HPDE6-E6E7 (cell line): ENCODE measurements around the gene SLC25A10.

Experiments
- DNase-seq: peaks from one replicate; pipeline ENCODE4 v3.0.0; 2011; ENCODE audit warnings: missing footprints; ENCODE audit errors: extremely low spot score

The SLC25A10 gene

DNA sequence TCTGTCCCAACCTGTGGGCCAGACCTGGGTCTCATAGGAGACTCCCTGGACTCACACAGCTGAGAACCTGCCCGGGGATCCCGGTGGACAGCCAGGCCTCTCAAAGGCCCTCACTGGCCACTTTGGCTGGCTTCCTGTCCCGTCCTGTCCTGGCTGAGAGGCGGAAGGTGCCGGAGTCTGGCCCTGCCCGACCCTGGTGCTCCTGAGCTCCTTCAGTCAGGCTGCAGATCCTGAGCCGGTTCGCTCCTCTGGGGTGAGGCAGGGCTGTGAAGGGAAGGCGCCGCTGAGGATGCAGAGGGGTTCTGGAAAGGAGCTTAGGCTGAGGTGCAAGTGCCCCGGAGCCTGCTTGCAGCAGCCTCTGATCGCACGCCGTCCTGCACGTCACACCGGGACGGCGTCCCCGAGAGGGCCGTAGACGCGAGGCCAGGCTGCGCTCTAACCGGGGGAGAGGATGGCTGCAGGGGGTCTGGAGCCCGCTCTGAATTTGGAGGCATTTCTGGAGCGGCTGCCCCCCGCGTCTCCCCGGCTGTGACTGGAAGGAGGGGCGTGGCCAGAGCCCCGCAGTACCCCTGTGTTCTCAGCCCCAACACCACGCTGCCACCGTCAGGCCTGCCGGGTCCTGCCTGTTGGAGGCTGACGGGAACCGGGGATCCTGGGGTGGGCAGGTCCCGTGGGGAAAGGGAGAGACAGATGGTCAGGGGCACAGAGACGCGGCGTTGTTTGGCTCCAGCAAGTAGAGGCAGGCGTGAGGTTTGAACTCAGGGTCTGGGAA lies 24.1 kb upstream of the SLC25A10 start:
- DNase-seq, result no peak

DNA sequence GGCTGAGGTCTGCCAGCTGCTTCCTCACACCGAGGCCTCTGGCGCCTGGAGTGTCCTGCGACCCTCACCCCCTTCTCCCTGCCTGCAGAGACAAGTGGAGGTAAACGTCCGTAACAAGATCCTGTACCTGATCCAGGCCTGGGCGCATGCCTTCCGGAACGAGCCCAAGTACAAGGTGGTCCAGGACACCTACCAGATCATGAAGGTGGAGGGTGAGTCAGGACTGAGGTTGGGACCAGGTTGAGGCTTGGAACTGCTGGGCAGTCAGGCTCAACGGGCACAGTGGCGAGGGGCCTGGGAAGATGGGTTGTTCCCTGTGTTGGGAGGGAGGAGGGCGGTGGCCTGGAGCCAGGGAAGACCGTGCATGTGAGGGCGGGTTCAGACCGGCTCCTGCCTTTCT lies 23.5 kb upstream of the SLC25A10 start:
- DNase-seq, result no peak

DNA sequence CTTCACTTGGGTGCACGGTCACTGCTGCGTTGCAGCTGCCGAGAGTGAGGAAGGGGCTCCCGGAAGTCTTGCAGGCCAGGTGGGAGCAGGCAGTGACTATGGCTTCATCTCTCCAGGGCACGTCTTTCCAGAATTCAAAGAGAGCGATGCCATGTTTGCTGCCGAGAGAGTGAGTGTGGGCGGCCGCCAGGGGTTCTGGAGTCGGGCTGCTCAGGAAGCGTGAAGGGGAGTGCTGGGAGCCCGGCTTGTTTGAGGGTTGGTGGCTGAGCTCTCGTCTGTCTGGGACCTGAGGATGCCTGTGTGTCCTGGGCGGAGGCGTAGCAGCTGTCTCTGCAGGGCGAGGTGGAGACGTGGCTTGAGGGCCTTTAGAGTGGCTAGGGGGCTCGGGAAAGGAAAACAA lies 22.0 kb upstream of the SLC25A10 start:
- no peak for DNase-seq

DNA sequence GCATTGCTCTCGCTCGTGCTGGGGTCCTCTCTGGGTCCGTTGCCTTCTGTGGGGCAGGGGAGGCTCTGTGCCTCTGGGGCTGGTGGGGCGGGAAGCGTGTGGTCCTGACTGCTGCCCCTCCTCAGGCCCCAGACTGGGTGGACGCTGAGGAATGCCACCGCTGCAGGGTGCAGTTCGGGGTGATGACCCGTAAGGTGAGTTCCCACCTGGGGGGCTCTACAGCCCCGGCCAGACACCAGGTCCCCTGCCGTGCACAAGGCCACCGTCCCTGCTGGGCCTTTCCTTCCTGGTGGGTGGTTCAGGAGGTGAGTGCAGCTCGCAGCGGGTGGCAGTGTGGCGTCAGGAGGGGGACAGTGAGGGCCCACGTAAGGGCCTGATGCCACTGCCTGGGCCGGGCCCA lies 21.5 kb upstream of the SLC25A10 start:
- DNase-seq, result no peak

DNA sequence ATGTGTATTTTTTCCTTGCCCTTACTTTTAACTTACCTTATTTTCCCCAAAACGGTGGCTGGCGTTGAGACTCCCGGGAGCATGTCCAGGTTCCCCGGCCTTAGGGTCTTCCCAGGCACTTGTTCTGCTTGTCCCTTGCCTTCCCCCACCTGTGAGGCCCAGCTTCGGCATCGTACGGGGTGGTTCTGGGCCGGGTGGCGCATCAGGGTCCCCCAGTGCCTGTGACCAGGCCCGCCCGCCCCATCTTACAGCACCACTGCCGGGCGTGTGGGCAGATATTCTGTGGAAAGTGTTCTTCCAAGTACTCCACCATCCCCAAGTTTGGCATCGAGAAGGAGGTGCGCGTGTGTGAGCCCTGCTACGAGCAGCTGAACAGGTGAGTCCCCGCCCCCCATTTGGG lies 20.9 kb upstream of the SLC25A10 start:
- no peak for DNase-seq

DNA sequence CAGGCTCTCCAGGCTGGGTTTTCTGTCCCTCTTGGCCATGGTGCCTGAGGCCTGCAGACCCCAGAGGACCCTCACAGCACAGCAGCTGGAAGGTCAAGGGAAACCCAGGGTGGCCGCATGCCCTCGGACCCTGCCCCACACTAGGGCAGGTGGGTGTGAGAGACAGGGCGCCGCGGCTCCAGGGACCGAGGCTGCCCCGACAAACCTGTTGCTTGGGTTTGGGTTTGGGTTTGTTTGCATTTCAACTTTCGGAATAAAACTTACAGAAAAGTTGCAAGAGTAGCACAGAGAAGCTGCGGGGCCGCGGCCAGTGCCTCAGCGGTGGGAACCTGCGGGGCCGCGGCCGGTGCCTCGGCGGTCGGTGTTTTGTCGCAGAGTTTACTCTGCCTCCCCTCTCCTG lies 20.5 kb upstream of the SLC25A10 start:
- DNase-seq, result no peak

DNA sequence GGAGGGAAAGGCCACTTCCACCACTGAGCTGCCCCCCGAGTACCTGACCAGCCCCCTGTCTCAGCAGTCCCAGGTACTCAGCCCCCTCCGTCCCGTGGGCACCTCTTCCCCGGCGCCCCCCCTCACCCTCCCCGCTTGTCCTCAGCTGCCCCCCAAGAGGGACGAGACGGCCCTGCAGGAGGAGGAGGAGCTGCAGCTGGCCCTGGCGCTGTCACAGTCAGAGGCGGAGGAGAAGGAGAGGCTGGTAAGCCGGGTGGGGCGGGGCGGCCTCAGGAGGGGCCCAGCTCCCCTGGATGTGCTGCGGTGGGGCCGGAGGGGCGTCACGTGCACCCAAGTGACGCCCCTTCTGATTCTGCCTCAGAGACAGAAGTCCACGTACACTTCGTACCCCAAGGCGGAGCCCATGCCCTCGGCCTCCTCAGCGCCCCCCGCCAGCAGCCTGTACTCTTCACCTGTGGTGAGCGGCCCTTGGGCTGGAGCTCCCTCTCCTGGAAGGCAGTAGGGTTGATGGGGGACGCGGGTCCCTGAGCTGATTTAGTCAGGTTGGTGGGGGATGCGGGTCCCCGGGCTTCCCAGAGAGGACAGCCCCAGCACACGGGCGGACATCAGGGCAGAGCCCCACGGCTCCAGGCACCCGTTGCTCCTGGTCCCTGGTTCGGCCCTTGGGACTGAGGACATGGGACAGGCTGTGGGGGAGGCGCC lies 18.4 kb upstream of the SLC25A10 start:
- no peak for DNase-seq

DNA sequence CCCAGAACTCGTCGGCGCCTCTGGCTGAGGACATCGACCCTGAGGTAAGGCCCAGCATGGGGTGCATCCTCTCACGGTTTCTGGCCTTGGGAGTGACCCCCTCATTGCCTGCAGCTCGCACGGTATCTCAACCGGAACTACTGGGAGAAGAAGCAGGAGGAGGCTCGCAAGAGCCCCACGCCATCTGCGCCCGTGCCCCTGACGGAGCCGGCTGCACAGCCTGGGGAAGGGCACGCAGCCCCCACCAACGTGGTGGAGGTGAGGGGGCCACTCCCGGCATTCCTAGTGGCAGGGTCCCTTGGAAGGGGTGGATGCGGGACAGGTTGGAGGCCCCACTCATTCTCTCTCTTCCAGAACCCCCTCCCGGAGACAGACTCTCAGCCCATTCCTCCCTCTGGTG lies 17.3 kb upstream of the SLC25A10 start:
- DNase-seq, result no peak

DNA sequence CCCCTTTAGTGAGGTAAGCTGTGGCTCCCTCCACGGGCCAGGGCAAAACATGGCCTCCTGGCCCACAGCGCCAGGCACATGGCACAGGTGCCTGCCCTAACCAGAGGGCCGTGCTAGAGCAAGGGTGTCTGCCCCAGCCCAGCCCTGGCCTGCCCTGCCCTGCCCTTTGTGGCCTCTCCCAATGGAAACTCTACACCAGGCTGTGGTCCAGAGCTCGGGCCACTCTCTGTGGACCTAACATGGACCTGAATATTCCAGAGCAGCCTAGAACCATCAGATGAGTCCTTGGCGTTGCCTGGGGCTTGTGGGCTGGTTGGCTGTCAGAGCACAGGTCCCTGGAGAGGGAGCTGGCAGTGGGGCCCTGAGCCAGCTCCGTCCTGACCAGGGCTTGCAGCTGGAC lies 16.9 kb upstream of the SLC25A10 start:
- no peak for DNase-seq

DNA sequence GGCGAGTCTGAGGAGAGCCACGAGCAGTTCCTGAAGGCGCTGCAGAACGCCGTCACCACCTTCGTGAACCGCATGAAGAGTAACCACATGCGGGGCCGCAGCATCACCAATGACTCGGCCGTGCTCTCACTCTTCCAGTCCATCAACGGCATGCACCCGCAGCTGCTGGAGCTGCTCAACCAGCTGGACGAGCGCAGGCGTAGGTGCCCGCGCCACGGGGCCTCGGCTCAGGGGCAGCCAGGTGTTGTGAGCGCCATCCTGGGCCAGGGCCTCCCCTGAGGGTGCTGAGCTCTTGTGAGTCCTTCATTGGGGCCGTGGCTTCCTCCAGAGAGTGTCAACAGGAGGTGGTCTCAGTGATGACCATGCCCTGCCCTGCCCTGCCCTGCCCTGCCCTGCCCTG lies 16.3 kb upstream of the SLC25A10 start:
- DNase-seq, result no peak

DNA sequence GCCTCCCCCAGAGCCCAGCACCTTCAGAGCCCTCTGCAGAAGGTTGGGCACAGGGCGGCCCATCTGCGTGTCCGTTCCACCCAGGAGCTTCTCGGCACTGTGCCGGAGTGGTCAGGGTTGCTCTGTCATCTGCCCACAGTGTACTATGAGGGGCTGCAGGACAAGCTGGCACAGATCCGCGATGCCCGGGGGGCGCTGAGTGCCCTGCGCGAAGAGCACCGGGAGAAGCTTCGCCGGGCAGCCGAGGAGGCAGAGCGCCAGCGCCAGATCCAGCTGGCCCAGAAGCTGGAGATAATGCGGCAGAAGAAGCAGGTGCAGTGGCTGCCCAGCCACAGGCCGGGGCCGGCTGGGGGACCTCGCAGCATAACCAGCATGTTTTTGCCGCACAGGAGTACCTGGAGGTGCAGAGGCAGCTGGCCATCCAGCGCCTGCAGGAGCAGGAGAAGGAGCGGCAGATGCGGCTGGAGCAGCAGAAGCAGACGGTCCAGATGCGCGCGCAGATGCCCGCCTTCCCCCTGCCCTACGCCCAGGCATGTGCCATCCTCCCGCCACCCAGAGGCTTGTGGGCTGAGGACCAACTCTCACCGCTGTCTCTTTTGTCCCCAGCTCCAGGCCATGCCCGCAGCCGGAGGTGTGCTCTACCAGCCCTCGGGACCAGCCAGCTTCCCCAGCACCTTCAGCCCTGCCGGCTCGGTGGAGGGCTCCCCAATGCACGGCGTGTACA lies 15.7 kb upstream of the SLC25A10 start:
- DNase-seq, result no peak

DNA sequence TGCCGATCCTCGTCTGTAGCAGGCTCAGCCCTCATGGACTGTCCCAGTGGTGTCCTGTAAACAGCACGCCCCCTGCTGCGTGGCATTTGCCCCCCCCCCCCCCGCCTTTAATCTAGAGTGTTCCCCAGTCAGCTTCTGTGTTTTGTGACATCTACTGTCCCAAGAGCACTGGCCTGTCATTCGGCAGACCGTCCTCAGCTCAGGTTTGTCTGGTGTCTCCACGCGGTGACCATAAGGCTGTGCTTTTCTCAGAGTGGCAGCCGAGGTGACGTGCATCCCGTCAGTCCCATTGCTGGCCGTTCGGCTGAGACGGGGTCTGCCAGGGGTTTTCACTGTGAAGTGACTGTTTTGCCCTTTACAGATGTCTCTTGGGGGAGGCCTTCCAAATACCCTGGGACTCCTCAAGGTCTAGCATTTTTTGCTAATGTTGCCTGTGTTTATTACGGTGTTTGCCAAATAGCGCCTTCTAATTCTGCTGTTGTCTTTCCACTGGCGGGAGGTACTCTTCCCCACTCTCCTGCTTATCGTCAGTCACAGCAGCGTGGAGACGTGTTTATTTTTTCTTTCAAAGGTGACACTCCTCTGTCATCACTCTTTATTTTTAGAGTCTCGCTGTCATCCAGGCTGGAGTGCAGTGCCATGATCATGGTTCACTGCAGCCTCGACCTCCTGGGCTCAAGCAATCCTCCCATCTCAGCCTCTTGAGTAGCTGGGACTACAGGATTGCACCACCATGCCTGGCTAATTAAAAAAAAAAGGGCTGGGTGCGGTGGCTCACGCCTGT lies 14.6 kb upstream of the SLC25A10 start:
- DNase-seq, result no peak

DNA sequence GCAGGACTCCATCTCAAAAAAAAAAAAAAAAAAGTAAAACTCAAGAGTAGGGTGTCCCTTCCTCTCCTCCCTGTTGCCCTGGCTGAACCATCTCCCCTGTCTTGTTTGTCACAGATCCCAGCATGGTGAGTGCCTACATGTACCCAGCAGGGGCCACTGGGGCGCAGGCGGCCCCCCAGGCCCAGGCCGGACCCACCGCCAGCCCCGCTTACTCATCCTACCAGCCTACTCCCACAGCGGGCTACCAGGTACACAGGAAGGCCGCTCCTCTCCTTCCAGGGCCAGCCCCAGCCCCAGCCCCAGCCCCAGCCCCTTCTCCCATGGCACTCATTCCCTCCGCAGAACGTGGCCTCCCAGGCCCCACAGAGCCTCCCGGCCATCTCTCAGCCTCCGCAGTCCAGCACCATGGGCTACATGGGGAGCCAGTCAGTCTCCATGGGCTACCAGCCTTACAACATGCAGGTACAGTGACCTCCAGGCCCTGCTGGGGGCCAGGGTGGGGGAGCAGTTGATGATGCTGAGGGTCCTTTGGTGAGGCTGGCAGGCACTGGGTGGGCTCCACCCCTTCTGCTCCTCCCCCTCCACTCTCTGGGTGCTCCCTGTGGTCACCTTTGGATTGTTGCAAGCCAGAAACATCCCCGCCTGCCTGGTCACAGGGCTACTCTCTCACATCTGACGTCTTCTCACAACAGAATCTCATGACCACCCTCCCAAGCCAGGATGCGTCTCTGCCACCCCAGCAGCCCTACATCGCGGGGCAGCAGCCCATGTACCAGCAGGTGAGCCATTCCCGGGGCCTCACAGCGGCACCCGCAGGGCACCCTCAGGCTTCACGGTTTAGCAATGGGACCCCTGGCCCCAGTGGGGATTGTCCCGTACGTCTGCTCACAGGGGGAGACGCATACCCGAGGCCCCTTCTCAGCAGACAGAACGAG lies 11.5 kb upstream of the SLC25A10 start:
- no peak for DNase-seq

DNA sequence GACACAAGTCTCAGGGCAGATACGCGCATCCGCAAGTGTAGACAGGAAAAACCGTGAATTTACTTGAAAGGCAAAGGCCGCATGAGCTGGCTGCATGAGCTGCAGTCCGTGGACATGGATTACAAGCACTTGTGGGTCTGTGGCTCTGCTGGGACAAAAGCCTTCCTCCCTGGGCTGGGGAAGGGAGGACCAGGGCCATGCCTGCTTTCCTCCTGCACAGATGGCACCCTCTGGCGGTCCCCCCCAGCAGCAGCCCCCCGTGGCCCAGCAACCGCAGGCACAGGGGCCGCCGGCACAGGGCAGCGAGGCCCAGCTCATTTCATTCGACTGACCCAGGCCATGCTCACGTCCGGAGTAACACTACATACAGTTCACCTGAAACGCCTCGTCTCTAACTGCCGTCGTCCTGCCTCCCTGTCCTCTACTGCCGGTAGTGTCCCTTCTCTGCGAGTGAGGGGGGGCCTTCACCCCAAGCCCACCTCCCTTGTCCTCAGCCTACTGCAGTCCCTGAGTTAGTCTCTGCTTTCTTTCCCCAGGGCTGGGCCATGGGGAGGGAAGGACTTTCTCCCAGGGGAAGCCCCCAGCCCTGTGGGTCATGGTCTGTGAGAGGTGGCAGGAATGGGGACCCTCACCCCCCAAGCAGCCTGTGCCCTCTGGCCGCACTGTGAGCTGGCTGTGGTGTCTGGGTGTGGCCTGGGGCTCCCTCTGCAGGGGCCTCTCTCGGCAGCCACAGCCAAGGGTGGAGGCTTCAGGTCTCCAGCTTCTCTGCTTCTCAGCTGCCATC lies 10.6 kb upstream of the SLC25A10 start:
- DNase-seq, result no peak

DNA sequence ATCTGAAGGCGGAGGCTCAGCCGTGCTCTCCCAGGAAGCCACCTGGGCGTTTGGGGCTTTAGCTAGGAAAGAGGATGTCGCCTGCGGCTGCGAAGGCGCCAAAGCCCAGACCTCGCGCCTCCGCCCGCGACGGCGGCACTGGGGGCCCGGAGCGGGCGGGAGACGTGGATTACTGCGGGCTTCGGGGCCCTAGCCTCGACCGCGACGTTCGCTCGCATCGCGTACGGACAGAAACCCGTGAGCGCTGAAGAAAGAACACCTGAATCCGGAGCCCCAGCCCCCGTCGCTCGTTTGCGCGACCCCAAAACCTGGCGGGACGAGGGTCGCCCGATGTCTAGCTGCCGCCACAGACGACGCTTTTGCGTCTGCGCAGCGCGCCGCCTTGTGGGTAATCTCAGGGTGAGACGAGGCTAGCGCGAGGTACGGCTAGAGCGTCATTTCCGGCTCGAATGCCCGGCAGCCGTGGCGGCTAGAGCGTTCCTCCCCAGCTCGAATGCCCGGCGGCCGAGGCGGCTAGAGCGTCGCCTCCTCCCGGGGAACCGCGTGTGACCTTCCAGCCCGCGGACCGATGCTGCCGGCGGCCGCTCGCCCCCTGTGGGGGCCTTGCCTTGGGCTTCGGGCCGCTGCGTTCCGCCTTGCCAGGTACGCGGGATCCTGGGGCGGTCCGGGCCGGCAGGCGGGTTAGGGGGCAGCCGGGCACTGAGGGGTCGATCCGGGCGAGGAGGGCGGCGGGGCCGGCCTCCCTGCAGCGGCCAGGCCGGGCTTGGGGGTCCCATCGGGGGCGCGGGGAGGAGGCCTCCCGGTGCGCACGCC lies 8.9 kb upstream of the SLC25A10 start, which contains the start of gene MRPL12:
Gene MRPL12, plus strand, starts transcription at position 434 of the 813 bp plus-strand sequence. Its CDS starts 135 bp downstream, at position 569.
- peak; percentile 97 for DNase-seq

DNA sequence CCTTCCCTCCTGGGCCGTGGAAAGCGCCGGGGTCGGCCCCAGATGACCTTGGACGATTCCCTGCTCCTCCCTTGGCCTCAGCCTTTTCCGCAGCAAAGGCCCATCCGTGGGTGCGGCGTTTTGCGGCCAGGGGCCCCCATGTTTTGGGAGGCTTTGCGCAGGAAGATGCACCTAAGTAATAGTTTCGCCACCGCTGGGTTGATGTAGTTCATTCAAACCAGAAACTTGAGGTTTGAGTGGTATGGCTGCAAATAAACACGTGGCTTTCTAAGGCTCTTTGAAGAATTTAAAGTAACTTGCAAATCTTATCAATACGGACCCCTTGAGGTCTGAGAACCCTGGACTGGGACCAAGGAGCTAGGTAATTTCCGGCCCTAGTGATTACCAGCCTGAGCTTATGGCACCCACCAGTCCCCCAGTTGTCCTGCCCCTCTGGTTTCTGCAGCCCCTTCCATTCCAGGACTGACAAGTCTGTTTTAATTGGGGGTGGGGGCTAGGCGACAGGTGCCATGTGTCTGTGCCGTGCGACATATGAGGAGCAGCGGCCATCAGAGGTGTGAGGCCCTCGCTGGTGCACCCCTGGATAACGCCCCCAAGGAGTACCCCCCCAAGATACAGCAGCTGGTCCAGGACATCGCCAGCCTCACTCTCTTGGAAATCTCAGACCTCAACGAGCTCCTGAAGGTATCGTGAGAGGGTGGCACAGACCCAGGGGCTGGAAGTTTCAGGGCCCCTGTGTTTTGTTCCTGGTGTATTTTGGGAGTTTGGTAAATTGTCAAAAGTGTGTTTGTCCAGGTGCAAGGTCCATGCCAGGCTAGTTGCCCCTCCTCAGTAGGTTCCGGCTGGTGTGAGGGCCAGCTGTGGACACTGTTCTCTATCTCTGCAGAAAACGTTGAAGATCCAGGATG lies 8.1 kb upstream of the SLC25A10 start:
- DNase-seq, result no peak

DNA sequence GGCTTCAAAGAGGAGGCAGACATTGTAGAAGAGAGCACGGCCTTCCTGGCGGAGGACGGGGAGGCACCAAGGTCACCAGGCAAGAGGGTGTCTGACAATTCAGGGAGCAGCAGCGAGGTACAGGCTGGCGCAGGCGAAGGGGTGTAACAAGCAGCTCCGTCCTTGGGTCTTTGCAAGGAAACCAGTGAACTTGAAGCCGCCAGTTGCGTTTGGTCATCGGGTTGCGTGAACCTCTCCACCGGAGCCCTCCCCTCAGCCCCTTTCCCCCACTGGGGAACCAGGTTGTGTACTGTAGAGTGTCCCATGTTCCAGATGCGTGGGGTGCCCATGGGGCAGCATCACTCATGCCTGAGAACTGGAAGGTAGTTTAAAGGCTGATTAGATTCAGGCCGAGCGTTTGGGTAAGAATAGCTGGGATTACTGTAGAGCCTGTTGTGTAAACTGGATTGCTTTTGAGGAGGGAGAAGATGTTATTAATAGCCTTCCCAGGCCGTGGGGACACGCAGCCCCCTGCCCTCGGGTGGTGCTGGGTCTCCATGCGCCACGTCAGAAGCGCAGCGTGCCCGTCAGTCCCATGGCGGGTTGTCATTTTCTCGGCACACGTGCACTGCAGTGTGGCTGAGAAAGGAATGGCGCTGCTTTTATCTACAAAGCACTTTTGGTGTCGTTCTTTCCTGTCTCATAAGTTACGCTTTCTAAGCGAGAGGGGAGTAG lies 6.4 kb upstream of the SLC25A10 start:
- DNase-seq, result no peak
